ENCODE data around the gene C10orf53. TPM values are rescaled to one million over a fixed set of nuclear protein-coding genes. Genes with fewer than 3 reads are reported as not detected.

The C10orf53 gene
- total RNA-seq, 1 experiment from 2014 or later = not detected

DNA sequence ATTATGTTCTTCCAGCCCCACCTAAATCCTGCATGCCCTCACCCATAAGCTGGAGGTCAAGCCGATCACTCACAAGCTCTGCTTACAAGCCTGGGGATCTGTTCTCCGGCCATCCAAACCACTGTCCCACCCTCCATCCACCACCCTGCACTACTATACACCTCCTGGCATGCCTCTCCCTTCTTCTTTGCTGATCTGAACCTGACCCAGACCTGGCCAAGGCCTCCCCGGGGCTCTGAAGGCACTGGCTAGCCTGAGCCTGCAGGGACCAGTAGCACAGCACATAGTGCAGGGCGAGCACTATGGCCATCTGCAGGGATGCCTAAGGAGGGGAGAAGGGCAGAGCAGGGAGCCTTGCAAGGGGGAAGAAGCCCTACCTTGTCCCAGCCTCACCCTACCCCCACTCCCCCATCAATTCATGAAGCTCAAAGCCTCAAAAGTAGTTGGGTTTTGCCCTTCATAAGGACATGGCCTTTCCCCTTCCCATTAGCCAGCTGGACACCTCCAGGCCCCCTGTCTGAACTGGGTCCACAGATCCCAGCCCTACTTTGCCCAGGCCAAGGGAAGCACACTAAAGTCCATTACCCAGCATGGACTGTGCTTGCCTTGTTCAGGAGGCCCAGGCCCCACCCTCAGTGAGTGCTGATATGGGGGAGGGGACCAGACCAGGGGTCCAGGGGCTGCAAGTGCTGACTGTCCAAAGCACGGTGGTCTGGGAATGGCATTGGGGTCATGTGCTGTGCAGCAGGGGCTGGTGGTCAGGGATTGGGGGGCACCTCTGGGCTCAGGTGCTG is 36.0 kb upstream of the C10orf53 start:
- Histone ChIP-seq H3K79me1 (ENCODE audit: insufficient read depth, low read depth, low read length, poor library complexity, severe bottlenecking) (no peaks in the 10 kb centered on the region), H4K5ac (ENCODE audit: insufficient read length, low read depth, low read length) (no peak overlapping the region), H2AK5ac (ENCODE audit: insufficient read length, low read length) (no peak overlapping the region), H2BK12ac (ENCODE audit: insufficient read length, low read depth, low read length) (no peak overlapping the region), H3K9ac (ENCODE audit: extremely low read depth, insufficient read length, low read length) (no peak overlapping the region), H3K79me2 (ENCODE audit: insufficient read depth, low read length) (no peaks in the 10 kb centered on the region), H3K14ac (ENCODE audit: insufficient read depth, low read length) (no peak overlapping the region; the same call in 1 of the 2 replicates), H3K4me1 (ENCODE audit: insufficient read depth, low read length) (no peaks in the 10 kb centered on the region), H3K18ac (ENCODE audit: insufficient read length, low read depth, low read length) (no peak overlapping the region), H4K20me1 (ENCODE audit: control insufficient read depth, insufficient read depth, insufficient read length) (no peaks in the 10 kb centered on the region), H2BK20ac (ENCODE audit: low read depth, low read length, poor library complexity, severe bottlenecking) (no peak overlapping the region), H3K27ac (ENCODE audit: insufficient read length, low read depth, low read length) (no peak overlapping the region), H2BK5ac (ENCODE audit: insufficient read length, low read length) (no peak overlapping the region), H2AFZ (ENCODE audit: low read length) (no peak overlapping the region), H3K27me3 (ENCODE audit: insufficient read depth, low read length) (no peaks in the 10 kb centered on the region; the same call in 1 of the 2 replicates), H4K8ac (replicated peaks; ENCODE audit: insufficient read length, low read depth, low read length) (no peak overlapping the region), H3K23ac (ENCODE audit: insufficient read length, low read depth, low read length) (no peak overlapping the region), H3T11ph (ENCODE audit: low read length) (no peak overlapping the region), H3K4ac (ENCODE audit: low read depth, low read length) (no peak overlapping the region), H3K23me2 (ENCODE audit: insufficient read length, low read depth, low read length, poor library complexity, severe bottlenecking) (no peaks in the 10 kb centered on the region), H3K9me3 (ENCODE audit: control insufficient read depth, low read depth, low read length) (no peaks in the 10 kb centered on the region), H3K56ac (ENCODE audit: insufficient read length, low read depth, low read length) (no peak overlapping the region), H4K91ac (ENCODE audit: insufficient read length, low read depth, low read length) (no peak overlapping the region), H2BK15ac (ENCODE audit: low read depth, low read length) (no peak overlapping the region), H2BK120ac (ENCODE audit: low read depth, low read length, poor library complexity, severe bottlenecking) (no peak overlapping the region), H3K4me2 (ENCODE audit: insufficient read depth, insufficient read length, low read length) (no peak overlapping the region)
- no peaks in the 10 kb centered on the region for H3K9me3 Mint-ChIP-seq
- 0 out of 4 replicates have a peak, but pooled peaks cover 0 to 5% of the 10 kb centered on the region in 2 experiments for H3K4me1 Mint-ChIP-seq
- TF ChIP-seq, protein P1, sequence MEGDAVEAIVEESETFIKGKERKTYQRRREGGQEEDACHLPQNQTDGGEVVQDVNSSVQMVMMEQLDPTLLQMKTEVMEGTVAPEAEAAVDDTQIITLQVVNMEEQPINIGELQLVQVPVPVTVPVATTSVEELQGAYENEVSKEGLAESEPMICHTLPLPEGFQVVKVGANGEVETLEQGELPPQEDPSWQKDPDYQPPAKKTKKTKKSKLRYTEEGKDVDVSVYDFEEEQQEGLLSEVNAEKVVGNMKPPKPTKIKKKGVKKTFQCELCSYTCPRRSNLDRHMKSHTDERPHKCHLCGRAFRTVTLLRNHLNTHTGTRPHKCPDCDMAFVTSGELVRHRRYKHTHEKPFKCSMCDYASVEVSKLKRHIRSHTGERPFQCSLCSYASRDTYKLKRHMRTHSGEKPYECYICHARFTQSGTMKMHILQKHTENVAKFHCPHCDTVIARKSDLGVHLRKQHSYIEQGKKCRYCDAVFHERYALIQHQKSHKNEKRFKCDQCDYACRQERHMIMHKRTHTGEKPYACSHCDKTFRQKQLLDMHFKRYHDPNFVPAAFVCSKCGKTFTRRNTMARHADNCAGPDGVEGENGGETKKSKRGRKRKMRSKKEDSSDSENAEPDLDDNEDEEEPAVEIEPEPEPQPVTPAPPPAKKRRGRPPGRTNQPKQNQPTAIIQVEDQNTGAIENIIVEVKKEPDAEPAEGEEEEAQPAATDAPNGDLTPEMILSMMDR (conservative IDR thresholded peaks at IDR 0.05) = no peak
- H3K36me3 Mint-ChIP-seq (ENCODE audit: insufficient read depth in 1 of 3, low read depth in 3 of 3) = no peaks in the 10 kb centered on the region
- peak; percentile 17 for DNase-seq
- H3K4me3 Mint-ChIP-seq = no peak overlapping the region
- WGBS (ENCODE audit: extremely low coverage, insufficient read length, low lambda C conversion rate) = no CpG with 5 or more reads among the region's 5 CpGs
- H3K27ac Mint-ChIP-seq = no peak overlapping the region
- H3K27me3 Mint-ChIP-seq (ENCODE audit: low read depth) = peaks cover 49% of the 10 kb centered on the region
